HepG2 (cell line): ENCODE data around the gene MPHOSPH8. TPM values are rescaled to one million over a fixed set of nuclear protein-coding genes. Genes with fewer than 3 reads are reported as not detected.

Source experiments
- ARNTL ChIP-seq: sonication (generic); formaldehyde crosslinking; IDR thresholded peaks from 2 replicates; pipeline ENCODE4 v1.4.0; 2020; ENCODE audit warnings: mild to moderate bottlenecking, missing genetic modification reagents
- ATF3 ChIP-seq: sonication (generic); formaldehyde crosslinking; IDR thresholded peaks from 2 replicates; pipeline ENCODE4 v1.4.0; 2020; ENCODE audit warnings: missing genetic modification reagents
- ATF4 ChIP-seq, 2 experiments: fragments of 450-650 bp in 1 of 2; sonication (generic) in 1 of 2; formaldehyde crosslinking; IDR thresholded peaks; 2 replicates each; pipeline versions ENCODE4 v1.5.0 to v1.8.0; 2020 to 2022; ENCODE audit warnings: mild to moderate bottlenecking in 1 of 2, missing genetic modification reagents in 1 of 2
- ELF3 ChIP-seq: IDR thresholded peaks from 2 replicates; pipeline ENCODE4 v1.6.1; 2016; ENCODE audit warnings: missing genetic modification reagents, missing compliant biosample characterization
- GZF1 ChIP-seq: sonication (generic); formaldehyde crosslinking; IDR thresholded peaks from 2 replicates; pipeline ENCODE4 v1.5.1; 2020; ENCODE audit warnings: mild to moderate bottlenecking, missing genetic modification reagents
- HINFP ChIP-seq: sonication (generic); formaldehyde crosslinking; IDR thresholded peaks from 2 replicates; pipeline ENCODE4 v1.4.0; 2020; ENCODE audit warnings: low read depth, mild to moderate bottlenecking, missing genetic modification reagents
- HNRNPL ChIP-seq: fragments of 200-400 bp; formaldehyde crosslinking; IDR thresholded peaks from 2 replicates; pipeline ENCODE4 v1.6.1; 2017; ENCODE audit warnings: mild to moderate bottlenecking, low read depth, low read length
- MLX ChIP-seq: IDR thresholded peaks from 2 replicates; pipeline ENCODE4 v1.6.1; 2016
- PAXIP1 ChIP-seq: sonication (generic); formaldehyde crosslinking; conservative IDR thresholded peaks from 2 replicates; pipeline ENCODE4 v1.4.0; 2020; ENCODE audit warnings: mild to moderate bottlenecking, missing genetic modification reagents, moderate library complexity
- THAP9 ChIP-seq: sonication (generic); formaldehyde crosslinking; IDR thresholded peaks from 2 replicates; pipeline ENCODE4; 2020; ENCODE audit warnings: missing genetic modification reagents, mild to moderate bottlenecking, borderline replicate concordance
- YEATS4 ChIP-seq: sonication (generic); formaldehyde crosslinking; IDR thresholded peaks from 2 replicates; pipeline ENCODE4 v1.4.0; 2020; ENCODE audit warnings: missing genetic modification reagents, borderline replicate concordance
- ZBTB37 ChIP-seq: sonication (generic); formaldehyde crosslinking; IDR thresholded peaks from 2 replicates; pipeline ENCODE4 v1.4.0; 2020; ENCODE audit warnings: mild to moderate bottlenecking, missing genetic modification reagents
- ZNF251 ChIP-seq: sonication (generic); formaldehyde crosslinking; IDR thresholded peaks from 2 replicates; pipeline ENCODE4 v1.9.0; 2021; ENCODE audit warnings: mild to moderate bottlenecking, missing genetic modification reagents
- ZNF296 ChIP-seq: sonication (generic); formaldehyde crosslinking; conservative IDR thresholded peaks from 2 replicates; pipeline ENCODE4 v1.5.0; 2020; ENCODE audit warnings: mild to moderate bottlenecking, missing genetic modification reagents
- ZNF441 ChIP-seq: sonication (generic); formaldehyde crosslinking; IDR thresholded peaks from 2 replicates; pipeline ENCODE4 v1.7.0; 2021; ENCODE audit warnings: missing genetic modification reagents, borderline replicate concordance
- ZNF510 ChIP-seq: sonication (generic); formaldehyde crosslinking; IDR thresholded peaks from 2 replicates; pipeline ENCODE4 v1.4.0; 2020; ENCODE audit warnings: low read depth, mild to moderate bottlenecking, missing genetic modification reagents
- polyA plus RNA-seq, 8 experiments: library from polyadenylated mRNA; depleted of rRNA in 3 of 8; stranded (reverse) in 7 of 8; unstranded in 1 of 8; fragments of >200 nt; fragmentation: Illumina TruSeq in 4 of 8; extraction: Trizol in 4 of 8; gene quantifications; 2 replicates each; pipeline versions ENCODE4 v1.2.1 to v1.2.3, GENCODE V29; 2011 to 2016; ENCODE audit warnings: low read depth in 4 of 8, missing spikeins in 1 of 8, mixed read lengths in 1 of 8; ENCODE audit not compliant: insufficient read depth in 1 of 8
- total RNA-seq, 5 experiments: library from RNA; depleted of rRNA; stranded (reverse); fragments of >200 nt; fragmentation: Illumina TruSeq; extraction: Trizol; gene quantifications; 2 replicates each; pipeline ENCODE4 v1.2.3, GENCODE V29; 2016; ENCODE audit warnings: low read depth in 1 of 5

The MPHOSPH8 gene
- total and polyA plus RNA-seq, 2 of the 13 experiments (the other 11 are each of a cell fraction or from before 2014, with no cell fraction given), result 17.3 to 20.9 TPM

- TF ChIP-seq ATF4 (CRISPR knock-in tag; IDR thresholded peaks at IDR 0.05) (peak in 1 of 2 experiments; percentile 59; a peak in 2 of 4 replicates), MLX (CRISPR knock-in tag) (no peak), ZNF441 (CRISPR knock-in tag) (peak; percentile 43; the same call in 1 of the 2 replicates), ZNF296 (CRISPR knock-in tag) (no peak), ATF3 (CRISPR knock-in tag) (0 out of 2 replicates have a peak, but pooled peaks have one; percentile 14), HNRNPL (0 out of 2 replicates have a peak, but pooled peaks have one; percentile 32), PAXIP1 (CRISPR knock-in tag) (peak; percentile 33; the same call in 1 of the 2 replicates), ZNF251 (CRISPR knock-in tag) (no peak), GZF1 (CRISPR knock-in tag) (no peak), ZBTB37 (CRISPR knock-in tag) (0 out of 2 replicates have a peak, but pooled peaks have one; percentile 25), YEATS4 (CRISPR knock-in tag) (peak; percentile 73), THAP9 (CRISPR knock-in tag) (peak; percentile 73; the same call in 1 of the 2 replicates), ZNF510 (CRISPR knock-in tag) (no peak), HINFP (CRISPR knock-in tag) (peak; percentile 80; the same call in 1 of the 2 replicates), ELF3 (CRISPR knock-in tag) (peak; percentile 86), ARNTL (CRISPR knock-in tag) (0 out of 2 replicates have a peak, but pooled peaks have one; percentile 20)
Observed at GRCh38 chr13:19633479-19634255, at the start of gene MPHOSPH8 (continued).
